WTC11 (cell line): ENCODE results near the gene REPIN1. TPM values are rescaled to one million over a fixed set of nuclear protein-coding genes. Genes with fewer than 3 reads are reported as not detected.

ENCODE experiments used
- ATAC-seq: fragments of 200-7000 bp; cut with Tn5 transposase; 2 replicates; pipeline ENCODE4 v1.10.0; 2021; ENCODE audit warnings: mild to moderate bottlenecking, moderate library complexity
- CTCF ChIA-PET: fragments of 300-600 bp; sonication (Branson Sonifier 250); formaldehyde crosslinking; loops from one replicate; lab custom pipeline; 2021; ENCODE audit warnings: antibody characterized with exemption; lab: Charles Lee
- POLR2A ChIA-PET: fragments of 350-600 bp; sonication (Branson Sonifier 250); formaldehyde crosslinking; loops from one replicate; lab custom pipeline; 2021; ENCODE audit warnings: antibody characterized with exemption; lab: Charles Lee
- DNase-seq: peaks from one replicate; pipeline ENCODE4 v3.0.0; 2021; ENCODE audit warnings: low spot score
- H3K27ac Mint-ChIP-seq: 2 replicates; pipeline ENCODE4 v1.8.0; 2021; ENCODE audit warnings: mixed read lengths
- H3K27me3 Mint-ChIP-seq: 2 replicates; pipeline ENCODE4 v1.8.0; 2021; ENCODE audit warnings: low read depth, mild to moderate bottlenecking, moderate library complexity, mixed read lengths
- H3K36me3 Mint-ChIP-seq: 2 replicates; pipeline ENCODE4 v1.8.0; 2021; ENCODE audit warnings: mixed read lengths
- H3K4me1 Mint-ChIP-seq: 2 replicates; pipeline ENCODE4 v1.8.0; 2022; ENCODE audit warnings: mixed read lengths
- H3K4me3 Mint-ChIP-seq: 2 replicates; pipeline ENCODE4 v1.8.0; 2021; ENCODE audit warnings: mild to moderate bottlenecking, moderate library complexity, mixed read lengths
- H3K9me3 Mint-ChIP-seq: 2 replicates; pipeline ENCODE4 v1.8.0; 2021; ENCODE audit warnings: mixed read lengths
- AFF4 ChIP-seq: sonication (generic); formaldehyde crosslinking; IDR thresholded peaks from 2 replicates; pipeline ENCODE4 v1.8.1; 2023; ENCODE audit warnings: mild to moderate bottlenecking, missing genetic modification reagents, borderline replicate concordance
- ATF3 ChIP-seq: sonication (generic); formaldehyde crosslinking; conservative IDR thresholded peaks from 2 replicates; pipeline ENCODE4 v1.8.1; 2022; ENCODE audit warnings: mild to moderate bottlenecking, missing genetic modification reagents
- CDX4 ChIP-seq: fragments of 250-450 bp; sonication (Bioruptor Pico); IDR thresholded peaks from 2 replicates; pipeline ENCODE4 v1.9.0; 2021; ENCODE audit warnings: moderate library complexity, mild to moderate bottlenecking, inconsistent platforms, borderline replicate concordance
- FOXP4 ChIP-seq: sonication (generic); formaldehyde crosslinking; IDR thresholded peaks from 2 replicates; pipeline ENCODE4 v1.8.0; 2022; ENCODE audit warnings: mild to moderate bottlenecking, missing genetic modification reagents
- GRHL2 ChIP-seq: fragments of 250-450 bp; sonication (Bioruptor Pico); IDR thresholded peaks from 2 replicates; pipeline ENCODE4 v1.8.0; 2022; ENCODE audit warnings: mild to moderate bottlenecking, moderate library complexity; ENCODE audit not compliant: insufficient replicate concordance, severe bottlenecking
- HMGA2 ChIP-seq: fragments of 250-450 bp; sonication (Bioruptor Pico); IDR thresholded peaks from 2 replicates; pipeline ENCODE4 v1.4.0; 2021; ENCODE audit warnings: mild to moderate bottlenecking, moderate library complexity
- NFATC4 ChIP-seq: fragments of 250-450 bp; sonication (Bioruptor Pico); IDR thresholded peaks from 2 replicates; pipeline ENCODE4 v1.9.0; 2021; ENCODE audit warnings: mild to moderate bottlenecking
- PRRX2 ChIP-seq: fragments of 250-450 bp; sonication (Bioruptor Pico); IDR thresholded peaks from 2 replicates; pipeline ENCODE4 v1.8.0; 2021; ENCODE audit warnings: mild to moderate bottlenecking
- SMAD4 ChIP-seq: sonication (generic); formaldehyde crosslinking; IDR thresholded peaks from 2 replicates; pipeline ENCODE4 v1.8.0; 2022; ENCODE audit warnings: mild to moderate bottlenecking, missing genetic modification reagents
- SOX15 ChIP-seq: fragments of 250-450 bp; sonication (Bioruptor Pico); IDR thresholded peaks from 2 replicates; pipeline ENCODE4 v1.9.0; 2021; ENCODE audit warnings: mild to moderate bottlenecking
- ZNF121 ChIP-seq: sonication (generic); formaldehyde crosslinking; IDR thresholded peaks from 2 replicates; pipeline ENCODE4 v1.8.0; 2023; ENCODE audit warnings: missing genetic modification reagents
- ZNF263 ChIP-seq: sonication (generic); formaldehyde crosslinking; IDR thresholded peaks from 2 replicates; pipeline ENCODE4 v1.8.1; 2022; ENCODE audit warnings: low read depth, mild to moderate bottlenecking, moderate library complexity, missing genetic modification reagents
- ZNF281 ChIP-seq: sonication (generic); formaldehyde crosslinking; IDR thresholded peaks from 2 replicates; pipeline ENCODE4 v1.8.0; 2023; ENCODE audit warnings: mild to moderate bottlenecking, missing genetic modification reagents
- ZNF317 ChIP-seq: sonication (generic); formaldehyde crosslinking; IDR thresholded peaks from 2 replicates; pipeline ENCODE4 v1.8.1; 2023; ENCODE audit warnings: low read depth, mild to moderate bottlenecking, moderate library complexity, missing genetic modification reagents, borderline replicate concordance
- total RNA-seq: library from RNA; stranded (reverse); gene quantifications from 3 replicates; pipeline ENCODE4 v1.2.3, GENCODE V29; 2021

The REPIN1 gene
- total RNA-seq, 1 experiment from 2014 or later: 130 TPM

GRCh38 chr7:150358988-150359621 lies 9.5 kb upstream of the REPIN1 start:
- ChIA-PET POLR2A (interaction anchor here (0.7 kb wide), 1 partner anchor 48 kb away, joined by 5 read pairs; no protein-coding TSS in a partner anchor), CTCF (interaction anchor here (1.0 kb wide), 1 partner anchor 10 kb away, joined by 4 read pairs; no protein-coding TSS in a partner anchor)
- Mint-ChIP-seq H3K27ac (no peak overlapping the region), H3K4me3 (no peak overlapping the region), H3K27me3 (no peaks in the 10 kb centered on the region; the same call in 1 of the 2 replicates), H3K36me3 (no peaks in the 10 kb centered on the region), H3K4me1 (peaks cover 45% of the 10 kb centered on the region), H3K9me3 (no peaks in the 10 kb centered on the region; the same call in 1 of the 2 replicates)
- no peak for ATAC-seq
- no peak for DNase-seq
- no peak for TF ChIP-seq SMAD4 (CRISPR knock-in tag)

GRCh38 chr7:150359622-150360362 lies 8.8 kb upstream of the REPIN1 start:
- POLR2A ChIA-PET: no interaction called here
- TF ChIP-seq SOX15 (CRISPR knock-in tag) (no peak), GRHL2 (CRISPR knock-in tag) (no peak), FOXP4 (CRISPR knock-in tag) (no peak), NFATC4 (CRISPR knock-in tag) (no peak), ZNF263 (CRISPR knock-in tag) (no peak), HMGA2 (CRISPR knock-in tag) (no peak), ZNF281 (CRISPR knock-in tag) (no peak), PRRX2 (CRISPR knock-in tag) (no peak)
- TF ChIP-seq, all 79 proteins: peak for 0
- no peak overlapping the region for H3K4me3 Mint-ChIP-seq
- ATAC-seq: no peak
- no peaks in the 10 kb centered on the region; the same call in 1 of the 2 replicates for H3K9me3 Mint-ChIP-seq
- peaks cover 49% of the 10 kb centered on the region for H3K4me1 Mint-ChIP-seq
- H3K36me3 Mint-ChIP-seq: no peaks in the 10 kb centered on the region
- H3K27me3 Mint-ChIP-seq: no peaks in the 10 kb centered on the region; the same call in 1 of the 2 replicates
- CTCF ChIA-PET: no interaction called here
- no peak overlapping the region for H3K27ac Mint-ChIP-seq
- no peak for DNase-seq

- no peak for ATAC-seq
- no peaks in the 10 kb centered on the region; the same call in 1 of the 2 replicates for H3K27me3 Mint-ChIP-seq
- no peaks in the 10 kb centered on the region for H3K36me3 Mint-ChIP-seq
- TF ChIP-seq AFF4 (CRISPR knock-in tag) (no peak), ZNF281 (CRISPR knock-in tag) (no peak), CDX4 (CRISPR knock-in tag) (no peak), ATF3 (CRISPR knock-in tag) (no peak), ZNF317 (no peak), ZNF121 (CRISPR knock-in tag) (peak; percentile 51; the same call in 1 of the 2 replicates)
- ChIA-PET POLR2A (interaction anchor here (2.7 kb wide), 1 partner anchor 23 kb away, joined by 9 read pairs; no protein-coding TSS in a partner anchor), CTCF (interaction anchor here (1.5 kb wide), 1 partner anchor 13 kb away, joined by 3 read pairs; no protein-coding TSS in a partner anchor)
- H3K27ac Mint-ChIP-seq: no peak overlapping the region
- no peak overlapping the region for H3K4me3 Mint-ChIP-seq
- DNase-seq: no peak
- peaks cover 49% of the 10 kb centered on the region for H3K4me1 Mint-ChIP-seq
- H3K9me3 Mint-ChIP-seq: no peaks in the 10 kb centered on the region; the same call in 1 of the 2 replicates
Observed at GRCh38 chr7:150360363-150361058, 8.1 kb upstream of the REPIN1 start.
